NT2/D1 (cell line): Measurements from ENCODE around the gene AARS2.
"Not testable (repeated sequence)": the region's sequence is repeated elsewhere in the genome, so short reads cannot be mapped to it uniquely, and the experiment has no call there.

Source experiments
- SUZ12 ChIP-seq: IDR thresholded peaks from 2 replicates; pipeline ENCODE4 v1.6.1; 2011; ENCODE audit not compliant: insufficient read length, insufficient read depth; ENCODE audit errors: extremely low read depth
- ZNF274 ChIP-seq: IDR thresholded peaks from 2 replicates; pipeline ENCODE4 v1.6.1; 2011; ENCODE audit warnings: mild to moderate bottlenecking, low read depth, low read length

- not testable (repeated sequence) for TF ChIP-seq SUZ12, ZNF274
Measured at GRCh38 chr6:44328203-44328602, 15.1 kb upstream of the AARS2 start.
